Fibroblast of lung (primary cell): ENCODE results near the gene PARPBP. TPM values are rescaled to one million over a fixed set of nuclear protein-coding genes. Genes with fewer than 3 reads are reported as not detected.

ENCODE experiments used
- DNase-seq, 2 donors: peaks; one replicate each; pipeline versions ENCODE4 v3.0.0 to v3.0.0-alpha.2; 2010; ENCODE audit warnings: low read depth in 2 of 2
- H2AFZ ChIP-seq: 2 replicates; pipeline ENCODE4 v1.5.1; 2012; ENCODE audit warnings: low read length, control low read depth, inconsistent platforms
- H3K27ac ChIP-seq: 2 replicates; pipeline ENCODE4 v1.5.1; 2011; ENCODE audit warnings: low read length, control low read depth; ENCODE audit not compliant: insufficient read depth
- H3K27me3 ChIP-seq: 2 replicates; pipeline ENCODE4 v1.5.1; 2011; ENCODE audit warnings: mild to moderate bottlenecking, low read length; ENCODE audit not compliant: control insufficient read depth, insufficient read depth
- H3K36me3 ChIP-seq: 2 replicates; pipeline ENCODE4 v1.5.1; 2011; ENCODE audit warnings: low read length; ENCODE audit not compliant: control insufficient read depth, insufficient read depth
- H3K4me1 ChIP-seq: 2 replicates; pipeline ENCODE4 v1.5.1; 2011; ENCODE audit warnings: low read length; ENCODE audit not compliant: control insufficient read depth, insufficient read depth; ENCODE audit errors: extremely low read depth
- H3K4me2 ChIP-seq: 2 replicates; pipeline ENCODE4 v1.5.1; 2011; ENCODE audit warnings: low read length, control low read depth; ENCODE audit not compliant: insufficient read depth; ENCODE audit errors: extremely low read depth
- H3K4me3 ChIP-seq, 4 experiments: fragments of 200-600 bp in 1 of 4; sonication (generic) in 1 of 4; replicated peaks in 1 of 4; 2 replicates each; pipeline ENCODE4 v1.5.1; 2011 to 2016; ENCODE audit warnings: low read length in 4 of 4, low read depth in 3 of 4, mild to moderate bottlenecking in 3 of 4, control low read depth in 2 of 4, inconsistent platforms in 1 of 4, mixed read lengths in 1 of 4; ENCODE audit not compliant: insufficient read depth in 1 of 4; ENCODE audit errors: control extremely low read depth in 1 of 4
- H3K79me2 ChIP-seq: 2 replicates; pipeline ENCODE4 v1.5.1; 2012; ENCODE audit warnings: mild to moderate bottlenecking, low read length, inconsistent platforms; ENCODE audit not compliant: control insufficient read depth, insufficient read depth
- H3K9ac ChIP-seq: 2 replicates; pipeline ENCODE4 v1.5.1; 2011; ENCODE audit warnings: mild to moderate bottlenecking, low read length, control low read depth; ENCODE audit not compliant: insufficient read depth
- H3K9me3 ChIP-seq: 2 replicates; pipeline ENCODE4 v1.5.1; 2012; ENCODE audit warnings: low read depth, low read length; ENCODE audit not compliant: control insufficient read depth, insufficient read depth
- H4K20me1 ChIP-seq: 2 replicates; pipeline ENCODE4 v1.5.1; 2011; ENCODE audit warnings: low read length; ENCODE audit not compliant: control insufficient read depth, insufficient read depth; ENCODE audit errors: extremely low read depth
- CTCF ChIP-seq, 2 donors: IDR thresholded peaks in 1 of 2; conservative IDR thresholded peaks in 1 of 2; 1 replicate in 1 of 2; 2 replicates in 1 of 2; pipeline ENCODE4 v1.5.1; 2011 to 2012; ENCODE audit warnings: low read length in 2 of 2, control low read depth in 1 of 2, inconsistent platforms in 1 of 2, low read depth in 1 of 2, mild to moderate bottlenecking in 1 of 2
- EZH2 ChIP-seq: IDR thresholded peaks from 2 replicates; pipeline ENCODE4 v1.5.1; 2012; ENCODE audit warnings: low read length, control low read depth, mild to moderate bottlenecking; ENCODE audit errors: missing control alignments
- polyA plus RNA-seq, 2 donors: library from polyadenylated mRNA; depleted of rRNA in 1 of 2; stranded (reverse) in 1 of 2; unstranded in 1 of 2; fragments of >200 nt; gene quantifications; 2 replicates each; pipeline ENCODE4 v1.2.1, GENCODE V29; 2011 to 2012; ENCODE audit warnings: missing spikeins in 1 of 2
- total RNA-seq: library from RNA; depleted of rRNA; stranded (reverse); fragments of >200 nt; gene quantifications from 2 replicates; pipeline ENCODE4 v1.2.1, GENCODE V29; 2014

The PARPBP gene
- total and polyA plus RNA-seq, 2 donors (not counting 1 experiment from before 2014, with no cell fraction given): 5.7 to 9.4 TPM

- DNase-seq: peak; percentile 53 to 63
- no peak overlapping the region for H3K4me3 ChIP-seq
- peaks cover 2% of the 10 kb centered on the region for H3K36me3 ChIP-seq
- H3K27ac ChIP-seq: peak overlapping the region; percentile 9
- no peak overlapping the region for H3K9ac ChIP-seq
- H3K79me2 ChIP-seq: no peaks in the 10 kb centered on the region
- H3K4me1 ChIP-seq: peaks cover 4% of the 10 kb centered on the region
- H3K9me3 ChIP-seq: no peaks in the 10 kb centered on the region
- no peaks in the 10 kb centered on the region for H3K27me3 ChIP-seq
- no peaks in the 10 kb centered on the region for H4K20me1 ChIP-seq
- H2AFZ ChIP-seq: no peak overlapping the region
- H3K4me2 ChIP-seq: peak overlapping the region; percentile 48
- TF ChIP-seq EZH2: no peak
- TF ChIP-seq CTCF (conservative IDR thresholded peaks at IDR 0.05 in 1 of 2, IDR thresholded peaks at IDR 0.05 in 1 of 2; ENCODE audit: low read depth in 1 of 2, low read length in 2 of 2): no peak
Measured at GRCh38 chr12:102093319-102093718, 26.7 kb upstream of the PARPBP start.

- H3K4me1 ChIP-seq: peaks cover 4% of the 10 kb centered on the region
- H3K27ac ChIP-seq: no peak overlapping the region
- H3K4me3 ChIP-seq: no peak overlapping the region
- H3K9me3 ChIP-seq: no peaks in the 10 kb centered on the region
- H2AFZ ChIP-seq: no peak overlapping the region
- H4K20me1 ChIP-seq: no peaks in the 10 kb centered on the region
- peak; percentile 17 to 69 for DNase-seq
- H3K27me3 ChIP-seq: no peaks in the 10 kb centered on the region
- no peaks in the 10 kb centered on the region for H3K79me2 ChIP-seq
- no peak overlapping the region for H3K9ac ChIP-seq
- H3K4me2 ChIP-seq: no peak overlapping the region
- H3K36me3 ChIP-seq: peaks cover 2% of the 10 kb centered on the region
- peak; percentile 34 to 50 for TF ChIP-seq CTCF (conservative IDR thresholded peaks at IDR 0.05 in 1 of 2, IDR thresholded peaks at IDR 0.05 in 1 of 2; ENCODE audit: low read depth in 1 of 2, low read length in 2 of 2)
- TF ChIP-seq EZH2: no peak
Measured at GRCh38 chr12:102095677-102096263, 24.2 kb upstream of the PARPBP start.

GRCh38 chr12:102096855-102097254 lies 23.1 kb upstream of the PARPBP start:
- H3K79me2 ChIP-seq: no peaks in the 10 kb centered on the region
- no peak overlapping the region for H3K27ac ChIP-seq
- H3K9ac ChIP-seq: no peak overlapping the region
- peaks cover 2% of the 10 kb centered on the region for H3K36me3 ChIP-seq
- H3K9me3 ChIP-seq: no peaks in the 10 kb centered on the region
- H3K27me3 ChIP-seq: no peaks in the 10 kb centered on the region
- peaks cover 4% of the 10 kb centered on the region for H3K4me1 ChIP-seq
- H4K20me1 ChIP-seq: no peaks in the 10 kb centered on the region
- DNase-seq: no peak
- no peak overlapping the region for H2AFZ ChIP-seq
- H3K4me2 ChIP-seq: no peak overlapping the region
- no peak for TF ChIP-seq EZH2
- no peak for TF ChIP-seq CTCF (conservative IDR thresholded peaks at IDR 0.05 in 1 of 2, IDR thresholded peaks at IDR 0.05 in 1 of 2; ENCODE audit: low read depth in 1 of 2, low read length in 2 of 2)
- H3K4me3 ChIP-seq: no peak overlapping the region
